Right atrium auricular region (tissue), 2 donors: ENCODE measurements around the gene ALDH4A1. TPM values are rescaled to one million over a fixed set of nuclear protein-coding genes. Genes with fewer than 3 reads are reported as not detected.

ENCODE experiments used
- DNase-seq: peaks from one replicate; pipeline ENCODE4 v3.0.0-alpha.2; 2019; ENCODE audit warnings: low spot score
- H3K27ac ChIP-seq, 2 donors: fragments of 200-600 bp; sonication (generic); 1 replicate in 1 of 2; 2 replicates in 1 of 2; pipeline ENCODE4 v1.5.1; 2016 to 2019
- H3K27me3 ChIP-seq, 2 donors: fragments of 200-600 bp; sonication (generic); one replicate each; pipeline versions ENCODE4 v1.5.1 to v1.6.0; 2017 to 2019
- H3K36me3 ChIP-seq: fragments of 200-600 bp; sonication (generic); one replicate; pipeline ENCODE4 v1.5.1; 2016
- H3K4me1 ChIP-seq, 2 donors: fragments of 200-600 bp; sonication (generic); one replicate each; pipeline versions ENCODE4 v1.5.1 to v1.6.0; 2017 to 2019
- H3K4me3 ChIP-seq, 2 donors: fragments of 200-600 bp; sonication (generic); 1 replicate in 1 of 2; 2 replicates in 1 of 2; pipeline ENCODE4 v1.5.1; 2017 to 2019; ENCODE audit warnings: mild to moderate bottlenecking in 1 of 2, moderate library complexity in 1 of 2
- H3K9me3 ChIP-seq, 2 donors: fragments of 200-600 bp; sonication (generic); one replicate each; pipeline ENCODE4 v1.5.1; 2019
- CTCF ChIP-seq, 2 donors: fragments of 200-600 bp; sonication (generic); IDR thresholded peaks; one replicate each; pipeline ENCODE4 v1.5.1; 2019; ENCODE audit warnings: antibody characterized with exemption in 2 of 2
- total RNA-seq, 2 donors: library from RNA; depleted of rRNA; stranded (reverse); fragments of >200 nt; gene quantifications; one replicate each; pipeline ENCODE4 v1.1.0, GENCODE V29; 2016

ALDH4A1 gene
- total RNA-seq, 2 donors from 2014 or later = 22.6 to 27.3 TPM

GRCh38 chr1:18919197-18919905 is 17.0 kb upstream of the ALDH4A1 start:
- DNase-seq = no peak
- H3K27me3 ChIP-seq = no peaks in the 10 kb centered on the region
- no peak overlapping the region for H3K4me3 ChIP-seq
- peaks cover 22% of the 10 kb centered on the region for H3K36me3 ChIP-seq
- H3K27ac ChIP-seq = no peak overlapping the region
- no peaks in the 10 kb centered on the region for H3K9me3 ChIP-seq
- TF ChIP-seq CTCF (IDR thresholded peaks at IDR 0.05) = no peak
- peaks cover 0 to 42% of the 10 kb centered on the region in 2 donors for H3K4me1 ChIP-seq

GRCh38 chr1:18918417-18918816 is 16.1 kb upstream of the ALDH4A1 start:
- Histone ChIP-seq H3K27me3 (no peaks in the 10 kb centered on the region), H3K27ac (no peak overlapping the region), H3K9me3 (no peaks in the 10 kb centered on the region), H3K4me3 (no peak overlapping the region), H3K36me3 (peaks cover 22% of the 10 kb centered on the region), H3K4me1 (peaks cover 0 to 39% of the 10 kb centered on the region in 2 donors)
- no peak for TF ChIP-seq CTCF (IDR thresholded peaks at IDR 0.05)
- DNase-seq = no peak

GRCh38 chr1:18917071-18917799 is 14.9 kb upstream of the ALDH4A1 start:
- H3K36me3 ChIP-seq = peaks cover 22% of the 10 kb centered on the region
- DNase-seq = no peak
- no peaks in the 10 kb centered on the region for H3K27me3 ChIP-seq
- no peak overlapping the region for H3K27ac ChIP-seq
- TF ChIP-seq CTCF (IDR thresholded peaks at IDR 0.05) = no peak
- peaks cover 0 to 34% of the 10 kb centered on the region in 2 donors for H3K4me1 ChIP-seq
- H3K9me3 ChIP-seq = no peaks in the 10 kb centered on the region
- no peak overlapping the region for H3K4me3 ChIP-seq

- H3K4me1 ChIP-seq = peaks cover 0 to 22% of the 10 kb centered on the region in 2 donors
- peaks cover 31% of the 10 kb centered on the region for H3K36me3 ChIP-seq
- TF ChIP-seq CTCF (IDR thresholded peaks at IDR 0.05) = no peak
- H3K4me3 ChIP-seq = no peak overlapping the region
- peak overlapping the region; percentile 46 to 55 for H3K27ac ChIP-seq
- no peaks in the 10 kb centered on the region for H3K27me3 ChIP-seq
- no peaks in the 10 kb centered on the region for H3K9me3 ChIP-seq
- no peak for DNase-seq
Observed at GRCh38 chr1:18915341-18915740, 13.0 kb upstream of the ALDH4A1 start.

GRCh38 chr1:18913065-18913835 is 10.9 kb upstream of the ALDH4A1 start:
- H3K9me3 ChIP-seq = no peaks in the 10 kb centered on the region
- H3K27ac ChIP-seq = peak overlapping the region; percentile 51 to 63
- peaks cover 43% of the 10 kb centered on the region for H3K36me3 ChIP-seq
- DNase-seq = peak; percentile 94
- no peak overlapping the region for H3K4me3 ChIP-seq
- TF ChIP-seq CTCF (IDR thresholded peaks at IDR 0.05) = peak; percentile 81 to 97
- no peaks in the 10 kb centered on the region for H3K27me3 ChIP-seq
- peaks cover 0 to 22% of the 10 kb centered on the region in 2 donors for H3K4me1 ChIP-seq
